ENCODE results near the gene ZKSCAN5. TPM values are rescaled to one million over a fixed set of nuclear protein-coding genes. Genes with fewer than 3 reads are reported as not detected.

The ZKSCAN5 gene
- total and polyA plus RNA-seq, 2 donors (not counting 1 experiment from before 2014, with no cell fraction given) = 3.1 to 10.9 TPM

GRCh38 chr7:99557940-99558305 lies 53.5 kb downstream of the ZKSCAN5 start:
- Histone ChIP-seq H3K9me3 (ENCODE audit: control extremely low read depth in 1 of 3, control insufficient read depth in 2 of 3, insufficient read depth in 1 of 3, low read length in 2 of 3) (no peaks in the 10 kb centered on the region), H3K27me3 (replicated peaks in 1 of 4; ENCODE audit: control extremely low read depth in 1 of 4, control insufficient read depth in 3 of 4, insufficient read depth in 4 of 4, low read length in 3 of 4) (no peaks in the 10 kb centered on the region), H4K20me1 (ENCODE audit: control insufficient read depth, insufficient read depth, low read length, poor library complexity, severe bottlenecking) (peaks cover 25% of the 10 kb centered on the region), H2AFZ (ENCODE audit: insufficient read depth, low read depth, low read length, poor library complexity, severe bottlenecking) (peak overlapping the region; percentile 97), H3K27ac (ENCODE audit: low read length in 2 of 2) (peak overlapping the region; percentile 91 to 98), H3K36me3 (replicated peaks in 1 of 2; ENCODE audit: control extremely low read depth in 1 of 2, control insufficient read depth in 1 of 2, extremely low read depth in 1 of 2, insufficient read depth in 2 of 2, low read length in 1 of 2) (peaks cover 16 to 38% of the 10 kb centered on the region in 2 experiments), H3K4me1 (ENCODE audit: control insufficient read depth in 2 of 2, insufficient read depth in 2 of 2, low read length in 2 of 2) (peaks cover 19 to 25% of the 10 kb centered on the region in 2 donors), H3K79me2 (ENCODE audit: control insufficient read depth, insufficient read depth, low read length) (peaks cover 84% of the 10 kb centered on the region), H3K9ac (ENCODE audit: low read length) (peak overlapping the region; percentile 92), H3K4me3 (ENCODE audit: control extremely low read depth in 1 of 5, extremely low read depth in 1 of 5, insufficient read depth in 1 of 5, low read depth in 2 of 5, low read length in 4 of 5) (peak overlapping the region; percentile 77 to 97 (median 92)), H3K4me2 (replicated peaks; ENCODE audit: low read depth, low read length, poor library complexity, severe bottlenecking) (peak overlapping the region; percentile 96)
- 1% methylated on average over 15 of the region's 17 CpGs for whole genome bisulfite sequencing (ENCODE audit: insufficient coverage)
- H3K27ac Mint-ChIP-seq = peak overlapping the region; percentile 98
- ATAC-seq (ENCODE audit: low read depth) (peak; percentile 65), DNase-seq (no peak)
- CTCF ChIA-PET = interaction anchor here (1.3 to 1.4 kb wide), 2 partner anchors 23 to 58 kb away, joined by 3 to 4 read pairs; partner anchors contain the start of gene ZNF394
- H3K27me3 Mint-ChIP-seq = no peaks in the 10 kb centered on the region
- TF ChIP-seq EZH2 (IDR thresholded peaks at IDR 0.05; ENCODE audit: borderline replicate concordance, insufficient read depth, low read depth, low read length, poor library complexity, severe bottlenecking) (no peak), CTCF (IDR thresholded peaks at IDR 0.05) (no peak)
- POLR2A ChIA-PET = interaction anchor here (0.6 to 2.8 kb wide), 13 partner anchors 9 to 871 kb away, joined by 3 to 33 read pairs (median 6); partner anchors contain the start of genes ARPC1A, BUD31, CPSF4 and PDAP1
- H3K9me3 Mint-ChIP-seq (ENCODE audit: insufficient read depth) = no peaks in the 10 kb centered on the region
- peaks cover 43% of the 10 kb centered on the region for H3K4me1 Mint-ChIP-seq
- intact Hi-C loops (cut with micrococcal nuclease) = loop anchor here (1.0 to 10.0 kb wide), 6 partner anchors 23 to 361 kb away; partner anchors contain the start of genes ARPC1B, TRIM4, ZNF789 and ZSCAN25
- H3K4me3 Mint-ChIP-seq = peak overlapping the region; percentile 98

All from B cell (primary cell).